Trophoblast cell (in vitro differentiated cells and primary cell): ENCODE data around the gene SERPINB1. TPM values are rescaled to one million over a fixed set of nuclear protein-coding genes. Genes with fewer than 3 reads are reported as not detected.

ENCODE experiments used
- DNase-seq, 2 donors: peaks; one replicate each; pipeline ENCODE4 v3.0.0-alpha.2; 2016
- H2AFZ ChIP-seq: 2 replicates; pipeline ENCODE4 v1.6.1; 2013; ENCODE audit warnings: low read length, moderate library complexity, mild to moderate bottlenecking; ENCODE audit not compliant: insufficient read depth, poor library complexity
- H2AK5ac ChIP-seq: 2 replicates; pipeline ENCODE4 v1.6.1; 2013; ENCODE audit warnings: mild to moderate bottlenecking, low read length
- H2BK120ac ChIP-seq: 2 replicates; pipeline ENCODE4 v1.6.1; 2013; ENCODE audit warnings: low read length, mild to moderate bottlenecking, moderate library complexity; ENCODE audit not compliant: insufficient read depth, poor library complexity
- H2BK12ac ChIP-seq: 2 replicates; pipeline ENCODE4 v1.6.1; 2013; ENCODE audit warnings: mild to moderate bottlenecking, low read length, moderate library complexity
- H2BK5ac ChIP-seq: 2 replicates; pipeline ENCODE4 v1.6.1; 2013; ENCODE audit warnings: low read length, low read depth, moderate library complexity, mild to moderate bottlenecking; ENCODE audit not compliant: poor library complexity
- H3K14ac ChIP-seq: 2 replicates; pipeline ENCODE4 v1.6.1; 2013; ENCODE audit warnings: mild to moderate bottlenecking, low read length
- H3K18ac ChIP-seq: 2 replicates; pipeline ENCODE4 v1.6.1; 2013; ENCODE audit warnings: mild to moderate bottlenecking, low read length
- H3K23ac ChIP-seq: 2 replicates; pipeline ENCODE4 v1.6.1; 2013; ENCODE audit warnings: low read length
- H3K27ac ChIP-seq: 2 replicates; pipeline ENCODE4 v1.5.1; 2013; ENCODE audit warnings: low read depth, mild to moderate bottlenecking, inconsistent platforms, low read length, moderate library complexity
- H3K27me3 ChIP-seq: 2 replicates; pipeline ENCODE4 v1.6.1; 2013; ENCODE audit warnings: inconsistent platforms, mild to moderate bottlenecking, low read length, moderate library complexity; ENCODE audit not compliant: insufficient read depth
- H3K36me3 ChIP-seq, 2 experiments: 1 replicate in 1 of 2; 2 replicates in 1 of 2; pipeline ENCODE4 v1.6.1; 2013; ENCODE audit warnings: low read length in 2 of 2, mild to moderate bottlenecking in 2 of 2, moderate library complexity in 1 of 2; ENCODE audit not compliant: insufficient read depth in 2 of 2, control insufficient read depth in 1 of 2
- H3K4ac ChIP-seq: 2 replicates; pipeline ENCODE4 v1.6.1; 2013; ENCODE audit warnings: low read depth, mild to moderate bottlenecking, low read length, moderate library complexity
- H3K4me1 ChIP-seq, 2 experiments: 1 replicate in 1 of 2; 2 replicates in 1 of 2; pipeline ENCODE4 v1.6.1; 2013; ENCODE audit warnings: low read length in 2 of 2, mild to moderate bottlenecking in 2 of 2, moderate library complexity in 1 of 2; ENCODE audit not compliant: insufficient read depth in 2 of 2, control insufficient read depth in 1 of 2
- H3K4me2 ChIP-seq: 2 replicates; pipeline ENCODE4 v1.6.1; 2013; ENCODE audit warnings: inconsistent platforms, mild to moderate bottlenecking, low read length, moderate library complexity
- H3K4me3 ChIP-seq: 2 replicates; pipeline ENCODE4 v1.5.1; 2013; ENCODE audit warnings: mild to moderate bottlenecking, low read depth, low read length, inconsistent platforms
- H3K79me1 ChIP-seq: one replicate; pipeline ENCODE4 v1.6.1; 2013; ENCODE audit warnings: low read length
- H3K79me2 ChIP-seq: 2 replicates; pipeline ENCODE4 v1.6.1; 2013; ENCODE audit warnings: low read length, mild to moderate bottlenecking; ENCODE audit not compliant: control insufficient read depth, insufficient read depth, poor library complexity
- H3K9ac ChIP-seq: 2 replicates; pipeline ENCODE4 v1.6.1; 2013; ENCODE audit warnings: mild to moderate bottlenecking, low read length
- H3K9me3 ChIP-seq: 2 replicates; pipeline ENCODE4 v1.6.1; 2013; ENCODE audit warnings: low read depth, mild to moderate bottlenecking, control low read depth, inconsistent platforms, low read length; ENCODE audit not compliant: insufficient read depth
- H4K12ac ChIP-seq: 2 replicates; pipeline ENCODE4 v1.6.1; 2013; ENCODE audit warnings: low read depth, mild to moderate bottlenecking, low read length, moderate library complexity
- H4K8ac ChIP-seq: 2 replicates; pipeline ENCODE4 v1.6.1; 2013; ENCODE audit warnings: low read depth, mild to moderate bottlenecking, low read length, moderate library complexity
- H4K91ac ChIP-seq: one replicate; pipeline ENCODE4 v1.6.1; 2013; ENCODE audit warnings: low read depth, mild to moderate bottlenecking, low read length, moderate library complexity
- WGBS: extraction: QIAGEN DNeasy Blood & Tissue Kit; methylation state at CpG from one replicate; pipeline ENCODE4 v1.1.7; 2013; ENCODE audit warnings: missing lambda C conversion rate; ENCODE audit not compliant: insufficient read length, insufficient coverage; ENCODE audit errors: extremely low coverage; 5-methylcytosine and 5-hydroxymethylcytosine counted together
- polyA plus RNA-seq: library from polyadenylated mRNA; stranded (reverse); fragments of 200-250 nt; gene quantifications from 2 replicates; pipeline ENCODE4 v1.2.3, GENCODE V29; 2013

SERPINB1 gene
- polyA plus RNA-seq, result 17.0 and 17.4 TPM in 2 replicates

- Histone ChIP-seq H3K27me3 (no peaks in the 10 kb centered on the region), H3K23ac (no peak within 1 kb of the TSS), H3K79me1 (peaks cover 15% of the 10 kb centered on the region), H3K9me3 (no peaks in the 10 kb centered on the region), H3K36me3 (peaks cover 0 to 1% of the 10 kb centered on the region in 2 experiments), H3K79me2 (peaks cover 4% of the 10 kb centered on the region), H2BK120ac (peak within 1 kb of the TSS; percentile 81), H3K14ac (peak within 1 kb of the TSS; percentile 69), H4K8ac (peak within 1 kb of the TSS; percentile 84), H4K12ac (peak within 1 kb of the TSS; percentile 64), H2BK5ac (peak within 1 kb of the TSS; percentile 78), H3K4me1 (peaks cover 8 to 12% of the 10 kb centered on the region in 2 experiments), H3K18ac (peak within 1 kb of the TSS; percentile 84), H3K4me2 (peak within 1 kb of the TSS; percentile 86), H2AFZ (peak within 1 kb of the TSS; percentile 61), H3K4ac (peak within 1 kb of the TSS; percentile 50), H2AK5ac (peak within 1 kb of the TSS; percentile 88), H2BK12ac (peak within 1 kb of the TSS; percentile 27), H3K4me3 (peak within 1 kb of the TSS; percentile 73), H4K91ac (peak within 1 kb of the TSS; percentile 91), H3K9ac (no peak within 1 kb of the TSS), H3K27ac (peak within 1 kb of the TSS; percentile 95)
- peak; percentile 96 for DNase-seq
- no CpG with 5 or more reads among the region's 67 CpGs for WGBS
These were observed at the start of gene SERPINB1 for GRCh38 chr6:2841264-2842138. TSS of gene SERPINB1 (minus strand) at chr6:2841863. CDS start at chr6:2840586, 1,277 bp downstream.

GRCh38 chr6:2890976-2891767 is 49.5 kb upstream of the SERPINB1 start:
- Histone ChIP-seq H3K4me2 (no peak overlapping the region), H3K14ac (no peak overlapping the region), H3K79me2 (peaks cover 2% of the 10 kb centered on the region), H3K36me3 (peaks cover 13 to 29% of the 10 kb centered on the region in 2 experiments), H2BK12ac (no peak overlapping the region), H3K4me3 (no peak overlapping the region), H3K4me1 (no peaks in the 10 kb centered on the region), H2BK120ac (no peak overlapping the region), H4K91ac (no peak overlapping the region), H4K8ac (no peak overlapping the region), H3K9ac (peak overlapping the region; percentile 42), H3K27ac (no peak overlapping the region), H3K23ac (no peak overlapping the region), H3K27me3 (no peaks in the 10 kb centered on the region), H2AFZ (no peak overlapping the region), H4K12ac (no peak overlapping the region), H3K18ac (no peak overlapping the region), H2BK5ac (no peak overlapping the region), H2AK5ac (no peak overlapping the region), H3K79me1 (no peaks in the 10 kb centered on the region), H3K4ac (no peak overlapping the region), H3K9me3 (peaks cover 3% of the 10 kb centered on the region)
- WGBS, result no CpG with 5 or more reads among the region's 14 CpGs
- DNase-seq, result no peak

DNA sequence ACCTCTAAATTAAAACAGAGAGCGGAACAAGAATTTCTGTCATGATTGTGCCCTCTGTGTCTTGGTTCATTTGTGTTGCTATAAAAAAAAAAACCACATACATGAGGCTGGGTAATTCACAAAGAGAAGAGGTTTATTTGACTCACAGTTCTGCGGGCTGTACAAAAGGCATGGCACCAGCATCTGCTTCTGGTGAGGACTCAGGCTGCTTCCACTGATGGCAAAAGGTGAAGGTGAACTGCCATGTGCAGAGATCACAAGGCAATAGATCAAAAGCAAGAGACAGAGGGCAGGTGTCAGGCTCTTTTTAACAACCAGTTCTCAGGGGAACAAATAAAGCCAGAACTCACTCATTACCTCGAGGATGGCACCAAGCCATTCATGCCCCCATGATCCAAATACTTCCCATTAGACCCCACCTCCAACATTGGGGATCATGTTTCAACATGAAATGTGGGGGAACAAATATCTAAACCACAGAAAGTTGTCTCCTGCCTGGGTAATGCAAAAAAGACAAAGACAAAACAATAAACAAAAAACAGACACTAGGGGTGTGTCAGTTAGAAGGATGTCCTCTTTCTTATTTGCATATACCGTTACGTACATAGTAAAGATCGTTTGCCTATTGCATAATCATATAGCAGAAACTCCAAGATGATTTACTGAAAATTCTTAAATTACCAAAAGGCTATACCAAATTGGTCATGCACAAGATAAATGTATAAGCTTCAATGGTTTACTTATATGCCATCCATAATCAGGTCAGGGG is 44.5 kb upstream of the SERPINB1 start:
- H3K36me3 ChIP-seq, result peaks cover 6 to 12% of the 10 kb centered on the region in 2 experiments
- H4K12ac ChIP-seq, result no peak overlapping the region
- H3K27ac ChIP-seq, result no peak overlapping the region
- H2AFZ ChIP-seq, result no peak overlapping the region
- no peak overlapping the region for H3K18ac ChIP-seq
- no peak overlapping the region for H4K91ac ChIP-seq
- H3K4me2 ChIP-seq, result no peak overlapping the region
- H3K4me1 ChIP-seq, result no peaks in the 10 kb centered on the region
- H3K9me3 ChIP-seq, result peaks cover 1% of the 10 kb centered on the region
- H2BK5ac ChIP-seq, result no peak overlapping the region
- peak in 1 of 2 donors; percentile 62 for DNase-seq
- no peaks in the 10 kb centered on the region for H3K79me1 ChIP-seq
- no peak overlapping the region for H4K8ac ChIP-seq
- no peak overlapping the region for H2AK5ac ChIP-seq
- H3K4ac ChIP-seq, result no peak overlapping the region
- no peak overlapping the region for H3K9ac ChIP-seq
- WGBS, result no CpG with 5 or more reads among the region's 6 CpGs
- H3K14ac ChIP-seq, result no peak overlapping the region
- H3K4me3 ChIP-seq, result no peak overlapping the region
- no peaks in the 10 kb centered on the region for H3K27me3 ChIP-seq
- H2BK120ac ChIP-seq, result no peak overlapping the region
- no peak overlapping the region for H2BK12ac ChIP-seq
- no peak overlapping the region for H3K23ac ChIP-seq
- H3K79me2 ChIP-seq, result no peaks in the 10 kb centered on the region

GRCh38 chr6:2884804-2885203 is 43.1 kb upstream of the SERPINB1 start:
- no peaks in the 10 kb centered on the region for H3K9me3 ChIP-seq
- H3K79me1 ChIP-seq, result no peaks in the 10 kb centered on the region
- no peak overlapping the region for H3K4me3 ChIP-seq
- H2AK5ac ChIP-seq, result no peak overlapping the region
- H3K23ac ChIP-seq, result no peak overlapping the region
- no peak overlapping the region for H3K27ac ChIP-seq
- H2AFZ ChIP-seq, result no peak overlapping the region
- H4K12ac ChIP-seq, result no peak overlapping the region
- H3K79me2 ChIP-seq, result no peaks in the 10 kb centered on the region
- H4K91ac ChIP-seq, result no peak overlapping the region
- H3K18ac ChIP-seq, result no peak overlapping the region
- H3K4me1 ChIP-seq, result no peaks in the 10 kb centered on the region
- H3K4ac ChIP-seq, result no peak overlapping the region
- H3K36me3 ChIP-seq, result peaks cover 0 to 2% of the 10 kb centered on the region in 2 experiments
- H3K14ac ChIP-seq, result no peak overlapping the region
- WGBS, result no CpG with 5 or more reads among the region's 3 CpGs
- no peak overlapping the region for H2BK12ac ChIP-seq
- H4K8ac ChIP-seq, result no peak overlapping the region
- no peak overlapping the region for H3K9ac ChIP-seq
- no peaks in the 10 kb centered on the region for H3K27me3 ChIP-seq
- no peak overlapping the region for H3K4me2 ChIP-seq
- H2BK120ac ChIP-seq, result no peak overlapping the region
- H2BK5ac ChIP-seq, result no peak overlapping the region
- DNase-seq, result no peak
